DMS 273 (cell line): Measurements from ENCODE around the gene METTL27.
"Not testable (repeated sequence)": the region's sequence is repeated elsewhere in the genome, so short reads cannot be mapped to it uniquely, and the experiment has no call there.

Experiments
- DNase-seq: peaks from one replicate; lab custom pipeline; 2025; ENCODE audit not compliant: unreplicated experiment; lab: John Stamatoyannopoulos, UW

The METTL27 gene

GRCh38 chr7:73870041-73870492, 27.8 kb upstream of the METTL27 start:
- DNase-seq = peak; percentile 63

GRCh38 chr7:73869011-73869798, 26.9 kb upstream of the METTL27 start:
- no peak for DNase-seq

- DNase-seq = no peak
Observed at GRCh38 chr7:73866446-73866767, 24.1 kb upstream of the METTL27 start.

GRCh38 chr7:73865738-73866445, 23.6 kb upstream of the METTL27 start:
- peak; percentile 91 for DNase-seq

- DNase-seq = peak; percentile 83
Observed at GRCh38 chr7:73864981-73865711, 22.8 kb upstream of the METTL27 start.

- no peak for DNase-seq
Observed at GRCh38 chr7:73861305-73861704, 19.0 kb upstream of the METTL27 start.

GRCh38 chr7:73860859-73861258, 18.5 kb upstream of the METTL27 start, which contains the start of gene TMEM270:
Gene TMEM270, plus strand, starts transcription at chr7:73861159. Its CDS starts 36 bp downstream, at chr7:73861195.
- DNase-seq = no peak

- DNase-seq = no peak
Observed at GRCh38 chr7:73858807-73859206, 16.5 kb upstream of the METTL27 start.

GRCh38 chr7:73856941-73857340, 14.6 kb upstream of the METTL27 start:
- DNase-seq = no peak

- DNase-seq = no peak
Observed at GRCh38 chr7:73852500-73852899, 10.2 kb upstream of the METTL27 start.

GRCh38 chr7:73851410-73852338, 9.4 kb upstream of the METTL27 start:
- DNase-seq = peak; percentile 89

- no peak for DNase-seq
Observed at GRCh38 chr7:73850781-73851207, 8.5 kb upstream of the METTL27 start.

GRCh38 chr7:73847941-73848723, 5.8 kb upstream of the METTL27 start:
- no peak for DNase-seq

GRCh38 chr7:73845701-73846195, 3.4 kb upstream of the METTL27 start:
- not testable (repeated sequence) for DNase-seq

GRCh38 chr7:73844848-73845460, 2.6 kb upstream of the METTL27 start:
- no peak for DNase-seq

- no peak for DNase-seq
Observed at GRCh38 chr7:73844131-73844547, 1.8 kb upstream of the METTL27 start.

GRCh38 chr7:73841689-73842066, 638 bp downstream of the METTL27 start:
- DNase-seq = no peak

GRCh38 chr7:73840715-73841379, 1.5 kb downstream of the METTL27 start:
- DNase-seq = no peak
